Measurements from ENCODE around the gene GTF2A1L.

- TF ChIP-seq CTCF (IDR thresholded peaks at IDR 0.05; ENCODE audit: insufficient read depth, low read depth, low read length) (no peak), EZH2 (IDR thresholded peaks at IDR 0.05; ENCODE audit: insufficient read depth, low read length) (no peak)
Observed at GRCh38 chr2:48711343-48711742, 93.7 kb downstream of the GTF2A1L start.
